Ishikawa (cell line): ENCODE measurements around the gene CDK6.

ENCODE experiments used
- CEBPB ChIP-seq: IDR thresholded peaks from 2 replicates; pipeline ENCODE4 v1.6.1; 2012
- CREB1 ChIP-seq: IDR thresholded peaks from 2 replicates; pipeline ENCODE4 v1.6.1; 2012; ENCODE audit warnings: low read depth
- EGR1 ChIP-seq: IDR thresholded peaks from 2 replicates; pipeline ENCODE4 v1.6.1; 2012
- EP300 ChIP-seq: IDR thresholded peaks from 2 replicates; pipeline ENCODE4 v1.6.1; 2012; ENCODE audit warnings: borderline replicate concordance
- FOXM1 ChIP-seq: IDR thresholded peaks from 2 replicates; pipeline ENCODE4 v1.6.1; 2012; ENCODE audit warnings: low read depth, borderline replicate concordance
- NFIC ChIP-seq: IDR thresholded peaks from 2 replicates; pipeline ENCODE4 v1.6.1; 2012
- RAD21 ChIP-seq: IDR thresholded peaks from 2 replicates; pipeline ENCODE4 v1.6.1; 2012; ENCODE audit warnings: low read depth
- TAF1 ChIP-seq: IDR thresholded peaks from 2 replicates; pipeline ENCODE4 v1.6.1; 2012; ENCODE audit warnings: low read depth, mild to moderate bottlenecking
- TCF12 ChIP-seq: IDR thresholded peaks from 2 replicates; pipeline ENCODE4 v1.6.1; 2012; ENCODE audit warnings: low read depth
- TEAD4 ChIP-seq: IDR thresholded peaks from 2 replicates; pipeline ENCODE4 v1.6.1; 2012
- YY1 ChIP-seq: IDR thresholded peaks from 2 replicates; pipeline ENCODE4 v1.6.1; 2012; ENCODE audit warnings: low read depth
- ZBTB7A ChIP-seq: IDR thresholded peaks from 2 replicates; pipeline ENCODE4 v1.6.1; 2012; ENCODE audit warnings: low read depth
- TF ChIP-seq, protein P1 (sequence below): IDR thresholded peaks from 2 replicates; pipeline ENCODE4 v1.6.1; 2012
- TF ChIP-seq, protein P2 (sequence below): IDR thresholded peaks from 2 replicates; pipeline ENCODE4 v1.6.1; 2012; ENCODE audit warnings: low read depth, mild to moderate bottlenecking
- TF ChIP-seq, protein P3 (sequence below): IDR thresholded peaks from 2 replicates; pipeline ENCODE4 v1.6.1; 2012

CDK6 gene

GRCh38 chr7:92714767-92715166 is 121.6 kb downstream of the CDK6 start:
- peak; percentile 32; the same call in 1 of the 2 replicates for TF ChIP-seq EP300
- TF ChIP-seq CEBPB = no peak

DNA sequence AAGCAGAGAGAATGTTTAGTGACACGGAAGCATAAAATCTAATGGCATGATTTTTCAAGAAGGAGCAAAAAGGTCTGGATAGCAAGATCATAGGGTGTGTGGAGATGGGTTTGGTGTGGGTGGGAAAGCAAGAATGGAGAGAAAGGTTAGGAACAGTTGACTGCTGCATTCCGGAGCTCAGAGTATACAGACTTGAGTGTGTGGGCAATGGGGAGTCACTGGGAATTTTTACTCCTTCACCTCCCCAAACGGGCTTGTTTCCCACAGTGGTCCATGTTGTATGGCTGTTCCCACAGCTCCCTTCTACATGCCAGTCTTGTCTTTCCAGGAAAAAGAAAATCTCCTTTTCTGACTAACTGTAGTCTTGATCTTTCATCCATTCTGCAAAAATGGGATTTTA is 122.1 kb downstream of the CDK6 start:
- no peak for TF ChIP-seq TCF12
- TF ChIP-seq CEBPB = no peak
- no peak for TF ChIP-seq TAF1
- no peak for TF ChIP-seq FOXM1
- TF ChIP-seq ZBTB7A = no peak
- no peak for TF ChIP-seq YY1
- no peak for TF ChIP-seq NFIC
- no peak for TF ChIP-seq EP300
- TF ChIP-seq, protein P1, sequence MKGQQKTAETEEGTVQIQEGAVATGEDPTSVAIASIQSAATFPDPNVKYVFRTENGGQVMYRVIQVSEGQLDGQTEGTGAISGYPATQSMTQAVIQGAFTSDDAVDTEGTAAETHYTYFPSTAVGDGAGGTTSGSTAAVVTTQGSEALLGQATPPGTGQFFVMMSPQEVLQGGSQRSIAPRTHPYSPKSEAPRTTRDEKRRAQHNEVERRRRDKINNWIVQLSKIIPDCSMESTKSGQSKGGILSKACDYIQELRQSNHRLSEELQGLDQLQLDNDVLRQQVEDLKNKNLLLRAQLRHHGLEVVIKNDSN = no peak

DNA sequence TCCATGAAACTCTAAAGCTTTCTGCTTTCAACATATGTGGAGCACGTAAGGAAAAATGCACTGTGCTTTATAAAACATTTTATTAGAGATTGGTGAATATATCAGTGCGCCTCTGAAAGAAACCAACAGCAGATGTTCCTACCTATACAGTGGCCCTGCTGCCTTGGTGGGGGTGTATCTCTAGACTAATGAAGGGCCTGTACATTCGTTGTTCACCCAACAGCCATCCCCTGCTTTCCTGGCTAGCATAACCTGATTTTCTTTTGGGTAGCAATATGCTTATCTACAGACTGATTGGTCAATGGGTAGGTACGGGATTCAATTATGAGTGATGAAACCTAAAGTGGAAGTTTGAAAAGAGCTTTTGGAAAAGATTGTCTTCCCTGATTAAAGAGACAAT is 126.5 kb downstream of the CDK6 start:
- no peak for TF ChIP-seq TCF12
- TF ChIP-seq, protein P2, sequence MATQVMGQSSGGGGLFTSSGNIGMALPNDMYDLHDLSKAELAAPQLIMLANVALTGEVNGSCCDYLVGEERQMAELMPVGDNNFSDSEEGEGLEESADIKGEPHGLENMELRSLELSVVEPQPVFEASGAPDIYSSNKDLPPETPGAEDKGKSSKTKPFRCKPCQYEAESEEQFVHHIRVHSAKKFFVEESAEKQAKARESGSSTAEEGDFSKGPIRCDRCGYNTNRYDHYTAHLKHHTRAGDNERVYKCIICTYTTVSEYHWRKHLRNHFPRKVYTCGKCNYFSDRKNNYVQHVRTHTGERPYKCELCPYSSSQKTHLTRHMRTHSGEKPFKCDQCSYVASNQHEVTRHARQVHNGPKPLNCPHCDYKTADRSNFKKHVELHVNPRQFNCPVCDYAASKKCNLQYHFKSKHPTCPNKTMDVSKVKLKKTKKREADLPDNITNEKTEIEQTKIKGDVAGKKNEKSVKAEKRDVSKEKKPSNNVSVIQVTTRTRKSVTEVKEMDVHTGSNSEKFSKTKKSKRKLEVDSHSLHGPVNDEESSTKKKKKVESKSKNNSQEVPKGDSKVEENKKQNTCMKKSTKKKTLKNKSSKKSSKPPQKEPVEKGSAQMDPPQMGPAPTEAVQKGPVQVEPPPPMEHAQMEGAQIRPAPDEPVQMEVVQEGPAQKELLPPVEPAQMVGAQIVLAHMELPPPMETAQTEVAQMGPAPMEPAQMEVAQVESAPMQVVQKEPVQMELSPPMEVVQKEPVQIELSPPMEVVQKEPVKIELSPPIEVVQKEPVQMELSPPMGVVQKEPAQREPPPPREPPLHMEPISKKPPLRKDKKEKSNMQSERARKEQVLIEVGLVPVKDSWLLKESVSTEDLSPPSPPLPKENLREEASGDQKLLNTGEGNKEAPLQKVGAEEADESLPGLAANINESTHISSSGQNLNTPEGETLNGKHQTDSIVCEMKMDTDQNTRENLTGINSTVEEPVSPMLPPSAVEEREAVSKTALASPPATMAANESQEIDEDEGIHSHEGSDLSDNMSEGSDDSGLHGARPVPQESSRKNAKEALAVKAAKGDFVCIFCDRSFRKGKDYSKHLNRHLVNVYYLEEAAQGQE = no peak
- TF ChIP-seq ZBTB7A = no peak
- no peak for TF ChIP-seq CEBPB
- no peak for TF ChIP-seq CREB1
- TF ChIP-seq EP300 = no peak
- TF ChIP-seq YY1 = no peak
- no peak for TF ChIP-seq EGR1

DNA sequence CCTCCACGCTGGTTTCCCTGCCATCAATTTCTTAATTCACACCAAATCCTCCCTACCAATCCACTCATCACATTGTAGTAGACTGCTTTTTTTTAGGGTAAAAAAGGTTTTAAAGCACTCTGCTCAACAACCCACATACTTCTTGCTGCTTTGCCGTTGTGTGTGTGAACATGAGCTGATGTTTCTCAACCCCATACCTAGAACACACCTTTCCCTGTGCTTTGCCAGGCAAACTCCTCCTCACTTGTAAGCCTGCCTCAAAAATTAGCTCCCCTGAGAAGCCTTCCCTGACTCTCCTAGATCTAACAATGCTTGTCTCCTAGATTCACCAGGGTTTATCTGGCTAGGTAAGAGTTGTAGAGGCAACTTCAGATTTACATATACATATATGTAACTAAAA is 127.2 kb downstream of the CDK6 start:
- TF ChIP-seq TCF12 = no peak
- no peak for TF ChIP-seq YY1

DNA sequence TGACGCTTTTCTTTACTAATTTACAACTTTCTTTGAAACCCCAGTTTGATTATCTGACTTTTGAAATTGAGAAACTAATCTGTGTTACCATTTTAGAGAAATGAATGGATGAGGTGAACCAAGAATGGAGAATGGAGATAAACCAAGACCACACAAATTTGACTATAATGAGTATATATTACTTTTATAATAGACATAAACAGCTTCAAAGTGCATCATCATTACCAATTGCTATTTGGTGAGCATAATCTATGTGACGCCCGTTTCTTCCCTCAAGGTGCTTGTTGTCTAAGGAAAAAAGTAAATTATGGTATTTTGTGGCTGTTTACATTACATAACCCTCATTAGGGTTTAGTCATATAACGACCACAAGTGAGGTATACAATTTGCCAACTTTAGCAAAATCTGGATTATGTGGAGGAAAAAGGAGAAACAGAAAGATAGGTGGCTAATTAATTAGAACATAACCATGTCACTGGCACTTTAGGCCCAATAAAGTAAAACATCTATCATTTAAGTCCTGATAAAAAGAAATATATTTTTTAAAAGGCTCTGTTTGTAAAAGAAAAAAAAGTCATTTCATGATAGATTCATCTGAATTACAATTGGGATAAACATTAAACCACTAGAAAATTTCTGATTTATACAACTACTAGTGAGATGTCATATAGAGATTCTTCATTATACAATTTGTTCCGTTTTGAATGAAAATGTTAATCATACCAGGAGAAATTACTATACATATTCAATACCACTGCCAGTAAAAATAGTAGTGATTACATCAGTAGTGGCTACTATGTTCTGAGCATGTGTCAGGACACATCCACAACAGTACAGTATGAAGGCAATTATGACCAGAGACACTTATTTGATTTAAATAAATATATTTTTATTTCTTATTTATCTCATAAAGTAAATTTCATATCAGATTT is 128.0 kb downstream of the CDK6 start:
- TF ChIP-seq TEAD4 = no peak
- no peak for TF ChIP-seq EGR1
- no peak for TF ChIP-seq TAF1
- TF ChIP-seq, protein P1 = no peak
- TF ChIP-seq YY1 = no peak
- TF ChIP-seq, protein P2 = no peak
- no peak for TF ChIP-seq CREB1
- TF ChIP-seq TCF12 = no peak

DNA sequence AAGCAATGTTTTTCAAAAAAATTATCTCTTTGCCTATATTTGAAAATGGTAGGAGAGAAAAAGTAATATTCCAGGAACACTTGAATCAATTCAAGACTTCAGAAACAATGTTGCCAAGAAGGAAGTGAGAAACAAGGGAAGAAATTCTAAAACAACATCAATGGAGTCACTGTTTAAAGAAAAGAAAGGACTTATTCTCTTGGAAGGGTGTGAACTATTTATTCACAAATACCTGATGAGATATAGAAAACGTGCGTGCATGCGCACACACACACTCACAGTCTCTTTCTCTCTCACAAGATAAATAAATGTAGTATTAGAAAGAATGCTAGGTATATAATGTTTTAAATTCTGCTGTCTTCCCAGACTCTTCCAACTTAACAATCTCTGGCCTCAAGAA is 128.9 kb downstream of the CDK6 start:
- TF ChIP-seq EGR1 = no peak

DNA sequence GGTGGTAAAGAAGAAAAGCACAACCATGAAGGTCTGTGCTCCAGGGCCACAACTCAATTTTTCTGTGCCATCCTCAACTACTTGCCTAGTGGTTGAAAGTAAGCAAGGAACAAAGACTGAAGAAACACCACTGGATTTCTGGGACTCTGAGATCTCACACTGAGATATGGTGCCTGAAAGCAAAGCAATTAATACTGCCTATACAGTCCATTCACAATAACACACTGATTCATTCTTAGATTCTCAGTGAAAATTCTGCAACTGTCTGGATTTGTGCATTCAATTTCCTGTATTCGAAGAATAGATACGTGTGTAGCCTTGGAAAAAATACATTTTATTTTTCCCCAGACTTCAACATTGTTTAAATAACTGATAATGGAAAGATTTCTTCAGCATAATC is 129.8 kb downstream of the CDK6 start:
- TF ChIP-seq NFIC (no peak), CREB1 (no peak), ZBTB7A (no peak), CEBPB (no peak), TAF1 (no peak), EP300 (no peak), RAD21 (no peak), YY1 (no peak), TCF12 (no peak), TEAD4 (no peak), EGR1 (no peak), FOXM1 (no peak)
- TF ChIP-seq, protein P3, sequence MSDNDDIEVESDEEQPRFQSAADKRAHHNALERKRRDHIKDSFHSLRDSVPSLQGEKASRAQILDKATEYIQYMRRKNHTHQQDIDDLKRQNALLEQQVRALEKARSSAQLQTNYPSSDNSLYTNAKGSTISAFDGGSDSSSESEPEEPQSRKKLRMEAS = no peak
- TF ChIP-seq, protein P2 = no peak
- TF ChIP-seq, protein P1 = no peak
